GM10248 (cell line): ENCODE measurements around the gene ABCA4.

Source experiments
- CTCF ChIA-PET: fragments of 300-600 bp; sonication (Branson Sonifier 250); formaldehyde crosslinking; extraction: SDS; loops from one replicate; lab custom pipeline; 2021; ENCODE audit warnings: antibody characterized with exemption; lab: Yijun Ruan, JAX
- POLR2A ChIA-PET: fragments of 350-650 bp; sonication (Branson Sonifier 250); formaldehyde crosslinking; extraction: SDS; loops from one replicate; lab custom pipeline; 2020; ENCODE audit warnings: antibody characterized with exemption; lab: Yijun Ruan, JAX
- DNase-seq: peaks from one replicate; pipeline ENCODE4 v3.0.0; 2012; ENCODE audit errors: extremely low spot score
- CTCF ChIP-seq: IDR thresholded peaks from 2 replicates; pipeline ENCODE4 v1.5.1; 2012; ENCODE audit warnings: mild to moderate bottlenecking, low read depth; ENCODE audit errors: extremely low read depth, missing control alignments, control extremely low read depth

The ABCA4 gene

GRCh38 chr1:93967306-93967705 is 153.6 kb downstream of the ABCA4 start:
- TF ChIP-seq CTCF: no peak
- no peak for DNase-seq
- ChIA-PET POLR2A (no interaction called here), CTCF (no interaction called here)

- DNase-seq: no peak
- CTCF ChIA-PET: interaction anchor here (1.1 kb wide), 1 partner anchor 10 kb away, joined by 3 read pairs; no protein-coding TSS in a partner anchor
- POLR2A ChIA-PET: no interaction called here
- TF ChIP-seq CTCF: no peak
These were observed 155.1 kb downstream of the ABCA4 start for GRCh38 chr1:93965888-93966287.

- ChIA-PET POLR2A (no interaction called here), CTCF (interaction anchor here (1.1 to 1.5 kb wide), 2 partner anchors 11 kb away, joined by 3 to 4 read pairs; no protein-coding TSS in a partner anchor)
- no peak for DNase-seq
- TF ChIP-seq CTCF: no peak
These were observed 155.7 kb downstream of the ABCA4 start for GRCh38 chr1:93965256-93965655.

GRCh38 chr1:93964777-93965200 is 156.2 kb downstream of the ABCA4 start:
- ChIA-PET POLR2A (no interaction called here), CTCF (interaction anchor here (1.5 kb wide), 1 partner anchor 11 kb away, joined by 4 read pairs; no protein-coding TSS in a partner anchor)
- TF ChIP-seq CTCF: no peak
- no peak for DNase-seq

GRCh38 chr1:93964096-93964776 is 156.7 kb downstream of the ABCA4 start:
- TF ChIP-seq CTCF: no peak
- CTCF ChIA-PET: interaction anchor here (1.1 to 1.5 kb wide), 2 partner anchors 12 to 14 kb away, joined by 3 to 4 read pairs; no protein-coding TSS in a partner anchor
- DNase-seq: no peak
- POLR2A ChIA-PET: no interaction called here

- CTCF ChIA-PET: interaction anchor here (1.1 to 1.5 kb wide), 3 partner anchors 12 to 33 kb away, joined by 3 to 4 read pairs (median 3); no protein-coding TSS in a partner anchor
- no peak for TF ChIP-seq CTCF
- DNase-seq: no peak
- POLR2A ChIA-PET: no interaction called here
These were observed 157.4 kb downstream of the ABCA4 start for GRCh38 chr1:93963585-93963984.
